CD4-positive, alpha-beta T cell treated with Interleukin-17A for 4 hours (primary cell): ENCODE data around the gene DLGAP4.
"Not testable (repeated sequence)": the region's sequence is repeated elsewhere in the genome, so short reads cannot be mapped to it uniquely, and the experiment has no call there.

Experiments
- DNase-seq: peaks from one replicate; pipeline ENCODE4 v3.0.0-alpha.2; 2020; ENCODE audit warnings: mixed read lengths

DLGAP4 gene

GRCh38 chr20:36519012-36519719 is 213.0 kb downstream of the DLGAP4 start:
- DNase-seq, result no peak

DNA sequence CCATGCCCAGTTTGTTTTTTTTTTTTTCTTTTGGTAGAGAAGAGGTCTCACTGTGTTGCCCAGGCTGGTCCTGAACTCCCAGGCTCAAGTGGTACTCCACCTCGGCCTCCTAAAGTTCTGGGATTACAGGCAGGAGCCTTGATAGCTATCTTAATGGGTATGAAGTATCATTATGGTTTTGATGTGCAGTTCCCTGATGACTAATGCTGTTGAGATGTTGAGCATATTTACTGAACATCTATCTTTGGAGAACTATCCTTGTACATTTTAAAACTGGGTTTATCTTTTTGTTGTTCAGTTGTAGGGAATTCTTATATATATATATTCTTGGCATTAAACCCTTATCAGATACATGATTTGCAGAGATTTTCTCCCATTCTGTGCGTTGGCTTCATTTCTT is 213.8 kb downstream of the DLGAP4 start:
- DNase-seq, result no peak

- DNase-seq, result no peak
These were observed 215.4 kb downstream of the DLGAP4 start for GRCh38 chr20:36521526-36521925.

- not testable (repeated sequence) for DNase-seq
These were observed 216.3 kb downstream of the DLGAP4 start for GRCh38 chr20:36522412-36522811.

GRCh38 chr20:36523341-36523740 is 217.2 kb downstream of the DLGAP4 start:
- no peak for DNase-seq

- DNase-seq, result no peak
These were observed 219.7 kb downstream of the DLGAP4 start for GRCh38 chr20:36525620-36526365.

DNA sequence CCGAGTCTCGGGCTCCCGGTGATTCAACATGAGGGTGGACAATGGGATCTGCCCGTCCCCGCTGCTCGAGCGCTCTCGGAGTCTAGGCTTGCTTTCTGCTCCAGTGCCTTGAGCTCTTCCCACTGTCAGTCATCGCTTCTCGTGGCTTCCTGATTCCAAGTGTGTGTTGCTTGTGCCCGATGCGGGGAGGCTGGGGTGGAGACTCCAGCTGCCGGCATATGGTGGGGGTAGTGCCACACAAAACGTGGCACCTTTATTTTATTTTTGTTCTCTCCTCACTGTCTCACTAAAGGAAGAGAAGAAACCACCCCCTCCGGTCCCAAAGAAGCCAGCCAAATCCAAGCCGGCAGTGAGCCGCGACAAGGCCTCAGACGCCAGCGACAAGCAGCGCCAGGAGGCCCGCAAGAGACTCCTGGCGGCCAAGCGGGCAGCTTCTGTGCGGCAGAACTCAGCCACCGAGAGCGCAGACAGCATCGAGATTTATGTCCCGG is 220.4 kb downstream of the DLGAP4 start:
- DNase-seq, result no peak

GRCh38 chr20:36527331-36528125 is 221.4 kb downstream of the DLGAP4 start:
- DNase-seq, result no peak

- no peak for DNase-seq
These were observed 222.2 kb downstream of the DLGAP4 start for GRCh38 chr20:36528176-36528874.

- no peak for DNase-seq
These were observed 222.8 kb downstream of the DLGAP4 start for GRCh38 chr20:36528875-36529417.

- DNase-seq, result no peak
These were observed 226.2 kb downstream of the DLGAP4 start for GRCh38 chr20:36532388-36532787.

GRCh38 chr20:36532822-36533221 is 226.7 kb downstream of the DLGAP4 start:
- no peak for DNase-seq

GRCh38 chr20:36538026-36538722 is 232.0 kb downstream of the DLGAP4 start:
- no peak for DNase-seq

GRCh38 chr20:36540551-36541211 is 234.5 kb downstream of the DLGAP4 start:
- DNase-seq, result no peak

DNA sequence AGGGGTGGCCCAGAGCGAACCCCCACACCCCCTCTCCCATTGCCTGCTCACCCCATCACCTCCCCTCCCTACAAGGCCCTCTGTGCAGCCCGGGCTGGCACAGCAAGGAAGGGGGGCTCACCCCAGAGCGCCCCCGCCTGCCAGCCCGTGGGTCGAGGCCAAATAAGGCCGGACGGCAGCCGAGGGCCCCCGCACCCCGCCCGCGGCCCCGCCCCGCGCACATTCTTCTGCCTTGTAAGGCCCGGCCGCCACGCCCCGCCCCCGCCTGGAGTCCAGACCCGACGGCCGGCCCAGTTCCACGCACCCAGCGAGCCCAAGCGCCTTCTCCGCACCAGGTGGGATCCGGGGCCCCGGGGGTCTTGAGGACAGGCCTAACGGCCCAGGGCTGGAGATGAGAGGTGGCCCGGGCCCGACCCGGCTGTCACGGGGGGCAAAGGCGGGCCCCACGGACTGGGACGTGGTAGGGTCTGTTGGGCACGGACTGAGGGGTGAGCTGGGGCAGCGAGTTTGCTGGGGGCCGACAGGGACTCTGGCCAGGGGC is 235.2 kb downstream of the DLGAP4 start, which contains the start of gene MYL9:
Gene MYL9 (plus strand): TSS at position 293 of the 541 bp plus-strand sequence. CDS start 3,366 bp downstream, outside the sequence.
- peak; percentile 27 for DNase-seq

DNA sequence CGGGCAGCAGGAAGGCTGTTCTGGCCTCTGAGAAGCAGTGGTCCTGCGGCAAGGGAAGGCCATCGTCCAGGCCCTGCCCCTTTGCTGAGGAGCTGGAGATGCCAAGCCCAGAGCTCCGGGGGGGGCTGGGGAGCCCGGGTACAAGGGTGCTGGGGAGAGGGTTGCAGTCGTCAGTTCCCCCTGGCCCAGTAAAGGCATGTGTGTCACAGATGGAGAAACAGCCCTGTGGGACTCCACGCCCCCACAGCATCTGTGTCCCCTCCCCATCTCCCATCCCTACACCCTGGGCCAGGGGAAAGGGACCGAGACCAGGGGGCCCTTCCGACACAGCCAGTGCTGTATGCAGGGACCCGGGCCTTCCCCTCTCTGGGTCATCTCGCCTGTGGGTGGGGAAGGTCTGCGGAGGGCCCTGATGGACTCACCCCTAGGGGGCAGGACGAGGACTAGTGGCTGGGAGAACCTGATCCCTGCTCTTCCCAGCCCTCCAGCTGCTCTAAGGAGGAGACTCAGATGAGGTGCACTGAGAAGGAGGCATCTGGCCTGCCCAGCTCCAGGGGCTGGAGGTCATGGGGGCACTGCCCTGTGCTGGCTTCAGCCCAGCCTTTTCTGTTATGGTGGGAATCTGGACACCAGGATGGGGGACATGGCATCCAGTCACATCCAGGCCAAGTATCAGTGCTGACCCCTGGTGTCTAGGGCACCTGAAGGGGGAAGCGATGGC is 235.8 kb downstream of the DLGAP4 start:
- DNase-seq, result peak; percentile 11

DNA sequence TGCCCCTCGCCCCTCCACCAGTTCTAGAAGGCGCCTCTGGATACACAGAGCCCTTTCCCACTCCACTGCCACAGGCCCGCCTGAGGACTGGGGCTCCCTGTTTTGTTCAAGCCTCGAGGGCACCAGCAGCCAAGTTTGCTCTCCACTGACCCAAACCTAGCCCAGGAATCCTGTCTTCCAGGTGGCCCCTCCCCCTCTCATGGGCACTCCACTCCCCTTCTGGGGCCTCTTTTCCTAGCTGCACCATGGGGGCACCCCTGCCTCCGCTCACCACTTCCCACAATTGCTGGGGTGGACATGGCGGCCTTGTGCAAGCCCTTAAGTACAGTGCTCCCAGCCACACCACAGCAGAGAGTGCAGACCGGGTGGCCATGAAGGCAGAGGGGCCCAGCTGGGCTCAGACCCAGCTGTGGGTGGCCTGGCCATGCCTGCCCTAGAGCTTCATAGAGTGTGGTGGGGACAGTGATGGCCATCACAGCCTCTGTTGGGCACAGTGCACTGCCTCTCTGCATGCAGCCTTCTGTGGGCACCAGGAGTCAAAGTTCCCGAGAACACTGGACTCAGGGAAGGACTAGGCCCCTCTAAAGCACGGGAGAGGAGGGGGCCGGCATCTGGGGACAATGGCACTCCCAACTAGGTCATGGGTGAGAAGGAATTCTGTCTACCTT is 236.5 kb downstream of the DLGAP4 start:
- DNase-seq, result no peak

GRCh38 chr20:36543184-36544133 is 237.3 kb downstream of the DLGAP4 start:
- no peak for DNase-seq
